SH-SY5Y (cell line): ENCODE measurements around the gene SMIM36.

Source experiments
- GATA2 ChIP-seq: IDR thresholded peaks from 2 replicates; pipeline ENCODE4 v1.6.1; 2011; ENCODE audit warnings: mild to moderate bottlenecking, low read depth, low read length
- GATA3 ChIP-seq: IDR thresholded peaks from 2 replicates; pipeline ENCODE4 v1.6.1; 2011; ENCODE audit warnings: low read depth, mild to moderate bottlenecking, low read length, moderate library complexity

DNA sequence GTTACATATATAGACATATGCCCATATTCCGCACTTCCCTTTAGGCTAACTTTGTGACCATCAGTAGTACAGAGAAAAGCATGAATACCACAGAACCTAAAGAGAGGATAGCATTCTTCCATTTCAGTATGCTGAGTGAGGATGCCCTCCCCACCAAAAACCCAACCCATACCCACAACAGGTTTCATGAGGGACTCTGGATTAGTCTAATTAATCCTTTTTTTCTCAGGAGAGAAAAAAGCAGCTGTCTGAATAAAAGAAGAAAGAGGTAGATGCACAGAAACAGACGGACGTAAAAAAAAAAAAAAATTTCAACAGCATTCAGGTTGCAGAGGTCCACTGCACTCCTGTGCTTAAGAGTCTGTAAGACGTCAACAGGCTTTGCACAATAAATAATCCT is 96.3 kb downstream of the SMIM36 start:
- TF ChIP-seq GATA2 (no peak), GATA3 (no peak)
